Neural cell (in vitro differentiated cells): ENCODE measurements around the gene KRT32.

Experiments used
- CTCF ChIP-seq: fragments of 450-650 bp; IDR thresholded peaks from 2 replicates; pipeline ENCODE4 v1.5.1; 2014; ENCODE audit warnings: antibody characterized with exemption, mild to moderate bottlenecking, moderate library complexity; ENCODE audit not compliant: poor library complexity, severe bottlenecking
- EP300 ChIP-seq: fragments of 450-650 bp; conservative IDR thresholded peaks from 2 replicates; pipeline ENCODE4 v1.6.1; 2014; ENCODE audit warnings: antibody characterized with exemption, mild to moderate bottlenecking, moderate library complexity; ENCODE audit not compliant: poor library complexity, severe bottlenecking
- EZH2 ChIP-seq: fragments of 200-600, 300-800 bp; shearing (Covaris generic), sonication (generic); IDR thresholded peaks from 2 replicates; pipeline ENCODE4 v1.6.1; 2014; ENCODE audit warnings: antibody characterized with exemption, low read length, borderline replicate concordance, mild to moderate bottlenecking; ENCODE audit not compliant: insufficient read depth, poor library complexity, severe bottlenecking
- MXI1 ChIP-seq: fragments of 450-650 bp; conservative IDR thresholded peaks from 2 replicates; pipeline ENCODE4 v1.6.1; 2014; ENCODE audit warnings: antibody characterized with exemption, mild to moderate bottlenecking; ENCODE audit not compliant: poor library complexity, severe bottlenecking
- POLR2AphosphoS5 ChIP-seq: IDR thresholded peaks from 2 replicates; pipeline ENCODE4 v1.6.1; 2012
- RAD21 ChIP-seq: fragments of 450-650 bp; conservative IDR thresholded peaks from 2 replicates; pipeline ENCODE4 v1.6.1; 2014; ENCODE audit warnings: antibody characterized with exemption, mild to moderate bottlenecking, moderate library complexity
- SMC3 ChIP-seq: fragments of 450-650 bp; conservative IDR thresholded peaks from 2 replicates; pipeline ENCODE4 v1.6.1; 2014; ENCODE audit warnings: antibody characterized with exemption, mild to moderate bottlenecking, moderate library complexity; ENCODE audit not compliant: poor library complexity
- TAF1 ChIP-seq: IDR thresholded peaks from 2 replicates; pipeline ENCODE4 v1.6.1; 2012; ENCODE audit warnings: low read depth
- TF ChIP-seq, protein P1 (sequence below): IDR thresholded peaks from 2 replicates; pipeline ENCODE4 v1.6.1; 2012; ENCODE audit warnings: borderline replicate concordance

GRCh38 chr17:41505007-41505808 is 38.0 kb upstream of the KRT32 start, which contains the start of gene KRT13:
- TF ChIP-seq CTCF (no peak), SMC3 (no peak), EP300 (no peak), POLR2AphosphoS5 (no peak), RAD21 (no peak), EZH2 (no peak), TAF1 (no peak), MXI1 (no peak)
- TF ChIP-seq, protein P1, sequence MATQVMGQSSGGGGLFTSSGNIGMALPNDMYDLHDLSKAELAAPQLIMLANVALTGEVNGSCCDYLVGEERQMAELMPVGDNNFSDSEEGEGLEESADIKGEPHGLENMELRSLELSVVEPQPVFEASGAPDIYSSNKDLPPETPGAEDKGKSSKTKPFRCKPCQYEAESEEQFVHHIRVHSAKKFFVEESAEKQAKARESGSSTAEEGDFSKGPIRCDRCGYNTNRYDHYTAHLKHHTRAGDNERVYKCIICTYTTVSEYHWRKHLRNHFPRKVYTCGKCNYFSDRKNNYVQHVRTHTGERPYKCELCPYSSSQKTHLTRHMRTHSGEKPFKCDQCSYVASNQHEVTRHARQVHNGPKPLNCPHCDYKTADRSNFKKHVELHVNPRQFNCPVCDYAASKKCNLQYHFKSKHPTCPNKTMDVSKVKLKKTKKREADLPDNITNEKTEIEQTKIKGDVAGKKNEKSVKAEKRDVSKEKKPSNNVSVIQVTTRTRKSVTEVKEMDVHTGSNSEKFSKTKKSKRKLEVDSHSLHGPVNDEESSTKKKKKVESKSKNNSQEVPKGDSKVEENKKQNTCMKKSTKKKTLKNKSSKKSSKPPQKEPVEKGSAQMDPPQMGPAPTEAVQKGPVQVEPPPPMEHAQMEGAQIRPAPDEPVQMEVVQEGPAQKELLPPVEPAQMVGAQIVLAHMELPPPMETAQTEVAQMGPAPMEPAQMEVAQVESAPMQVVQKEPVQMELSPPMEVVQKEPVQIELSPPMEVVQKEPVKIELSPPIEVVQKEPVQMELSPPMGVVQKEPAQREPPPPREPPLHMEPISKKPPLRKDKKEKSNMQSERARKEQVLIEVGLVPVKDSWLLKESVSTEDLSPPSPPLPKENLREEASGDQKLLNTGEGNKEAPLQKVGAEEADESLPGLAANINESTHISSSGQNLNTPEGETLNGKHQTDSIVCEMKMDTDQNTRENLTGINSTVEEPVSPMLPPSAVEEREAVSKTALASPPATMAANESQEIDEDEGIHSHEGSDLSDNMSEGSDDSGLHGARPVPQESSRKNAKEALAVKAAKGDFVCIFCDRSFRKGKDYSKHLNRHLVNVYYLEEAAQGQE, result no peak
